Measurements from ENCODE around the gene ZNF398.
"Not testable (repeated sequence)": the region's sequence is repeated elsewhere in the genome, so short reads cannot be mapped to it uniquely, and the experiment has no call there.

The ZNF398 gene

GRCh38 chr7:149140831-149141230, 6.4 kb upstream of the ZNF398 start:
- no peaks in the 10 kb centered on the region for H3K27me3 Mint-ChIP-seq
- H3K9me3 Mint-ChIP-seq = no peaks in the 10 kb centered on the region
- no peaks in the 10 kb centered on the region for H3K36me3 Mint-ChIP-seq
- H3K27ac Mint-ChIP-seq = no peak overlapping the region
- ATAC-seq = no peak
- peaks cover 8% of the 10 kb centered on the region for H3K4me1 Mint-ChIP-seq
- H3K4me3 Mint-ChIP-seq = no peak overlapping the region

GRCh38 chr7:149141893-149142292, 5.4 kb upstream of the ZNF398 start:
- Mint-ChIP-seq H3K9me3 (no peaks in the 10 kb centered on the region), H3K4me3 (no peak overlapping the region), H3K27me3 (no peaks in the 10 kb centered on the region), H3K4me1 (peaks cover 13% of the 10 kb centered on the region), H3K27ac (no peak overlapping the region), H3K36me3 (no peaks in the 10 kb centered on the region)
- no peak for ATAC-seq

GRCh38 chr7:149144436-149144922, 2.8 kb upstream of the ZNF398 start:
- not testable (repeated sequence) for H3K27ac Mint-ChIP-seq, H3K9me3 Mint-ChIP-seq, H3K27me3 Mint-ChIP-seq, H3K4me3 Mint-ChIP-seq, H3K36me3 Mint-ChIP-seq, ATAC-seq
- H3K4me1 Mint-ChIP-seq = peaks cover 23% of the 10 kb centered on the region

- Mint-ChIP-seq H3K4me3 (peak overlapping the region; percentile 86), H3K9me3 (no peaks in the 10 kb centered on the region), H3K27ac (peak overlapping the region; percentile 83), H3K27me3 (no peaks in the 10 kb centered on the region), H3K4me1 (peaks cover 23% of the 10 kb centered on the region), H3K36me3 (peaks cover 6% of the 10 kb centered on the region)
- ATAC-seq = no peak
These were observed 2.0 kb upstream of the ZNF398 start for GRCh38 chr7:149145031-149145845.

GRCh38 chr7:149147752-149148653, 750 bp downstream of the ZNF398 start:
- H3K27me3 Mint-ChIP-seq = no peaks in the 10 kb centered on the region
- H3K4me1 Mint-ChIP-seq = peaks cover 31% of the 10 kb centered on the region
- no peaks in the 10 kb centered on the region for H3K9me3 Mint-ChIP-seq
- peaks cover 12% of the 10 kb centered on the region for H3K36me3 Mint-ChIP-seq
- peak overlapping the region; percentile 83 for H3K27ac Mint-ChIP-seq
- peak overlapping the region; percentile 86 for H3K4me3 Mint-ChIP-seq
- peak; percentile 57 for ATAC-seq

- no peaks in the 10 kb centered on the region for H3K9me3 Mint-ChIP-seq
- H3K27ac Mint-ChIP-seq = no peak overlapping the region
- no peaks in the 10 kb centered on the region for H3K27me3 Mint-ChIP-seq
- H3K4me3 Mint-ChIP-seq = no peak overlapping the region
- H3K4me1 Mint-ChIP-seq = peaks cover 31% of the 10 kb centered on the region
- no peak for ATAC-seq
- peaks cover 30% of the 10 kb centered on the region for H3K36me3 Mint-ChIP-seq
These were observed 3.7 kb downstream of the ZNF398 start for GRCh38 chr7:149150981-149151380.

- H3K4me3 Mint-ChIP-seq = no peak overlapping the region
- peaks cover 36% of the 10 kb centered on the region for H3K4me1 Mint-ChIP-seq
- no peaks in the 10 kb centered on the region for H3K9me3 Mint-ChIP-seq
- H3K27me3 Mint-ChIP-seq = no peaks in the 10 kb centered on the region
- no peak overlapping the region for H3K27ac Mint-ChIP-seq
- H3K36me3 Mint-ChIP-seq = peaks cover 52% of the 10 kb centered on the region
- ATAC-seq = no peak
These were observed 6.1 kb downstream of the ZNF398 start for GRCh38 chr7:149153346-149153745.

GRCh38 chr7:149154056-149154455, 6.8 kb downstream of the ZNF398 start:
- Mint-ChIP-seq H3K4me3 (no peak overlapping the region), H3K36me3 (peaks cover 54% of the 10 kb centered on the region), H3K9me3 (no peaks in the 10 kb centered on the region), H3K4me1 (peaks cover 31% of the 10 kb centered on the region), H3K27me3 (no peaks in the 10 kb centered on the region), H3K27ac (no peak overlapping the region)
- ATAC-seq = no peak

- Mint-ChIP-seq H3K4me3 (no peak overlapping the region), H3K36me3 (peaks cover 51% of the 10 kb centered on the region), H3K27ac (no peak overlapping the region), H3K4me1 (peaks cover 27% of the 10 kb centered on the region), H3K27me3 (no peaks in the 10 kb centered on the region), H3K9me3 (no peaks in the 10 kb centered on the region)
- ATAC-seq = no peak
These were observed 9.6 kb downstream of the ZNF398 start for GRCh38 chr7:149156898-149157297.

GRCh38 chr7:149161241-149161848, 14.1 kb downstream of the ZNF398 start:
- Mint-ChIP-seq H3K4me3 (no peak overlapping the region), H3K36me3 (peaks cover 46% of the 10 kb centered on the region), H3K9me3 (no peaks in the 10 kb centered on the region), H3K4me1 (peaks cover 18% of the 10 kb centered on the region), H3K27me3 (no peaks in the 10 kb centered on the region), H3K27ac (peak overlapping the region; percentile 49)
- no peak for ATAC-seq

GRCh38 chr7:149166142-149166541, 18.9 kb downstream of the ZNF398 start:
- Mint-ChIP-seq H3K4me1 (peaks cover 4% of the 10 kb centered on the region), H3K36me3 (peaks cover 38% of the 10 kb centered on the region), H3K27me3 (no peaks in the 10 kb centered on the region)

GRCh38 chr7:149166630-149167352, 19.5 kb downstream of the ZNF398 start:
- H3K27ac Mint-ChIP-seq = no peak overlapping the region
- no peak for ATAC-seq
- H3K9me3 Mint-ChIP-seq = no peaks in the 10 kb centered on the region
- peaks cover 32% of the 10 kb centered on the region for H3K36me3 Mint-ChIP-seq
- no peaks in the 10 kb centered on the region for H3K27me3 Mint-ChIP-seq
- H3K4me1 Mint-ChIP-seq = no peaks in the 10 kb centered on the region
- no peak overlapping the region for H3K4me3 Mint-ChIP-seq

More at GRCh38 chr7:149166142-149166541, 18.9 kb downstream of the ZNF398 start:
- H3K4me3 Mint-ChIP-seq = no peak overlapping the region
- no peak for ATAC-seq
- H3K9me3 Mint-ChIP-seq = no peaks in the 10 kb centered on the region
- no peak overlapping the region for H3K27ac Mint-ChIP-seq

GRCh38 chr7:149171892-149172533, 24.8 kb downstream of the ZNF398 start:
- no peaks in the 10 kb centered on the region for H3K4me1 Mint-ChIP-seq
- no peaks in the 10 kb centered on the region for H3K27me3 Mint-ChIP-seq
- no peak overlapping the region for H3K27ac Mint-ChIP-seq
- ATAC-seq = no peak
- peaks cover 20% of the 10 kb centered on the region for H3K36me3 Mint-ChIP-seq
- no peaks in the 10 kb centered on the region for H3K9me3 Mint-ChIP-seq
- H3K4me3 Mint-ChIP-seq = no peak overlapping the region

- no peaks in the 10 kb centered on the region for H3K9me3 Mint-ChIP-seq
- no peak overlapping the region for H3K27ac Mint-ChIP-seq
- no peaks in the 10 kb centered on the region for H3K27me3 Mint-ChIP-seq
- H3K4me3 Mint-ChIP-seq = no peak overlapping the region
- no peaks in the 10 kb centered on the region for H3K4me1 Mint-ChIP-seq
- H3K36me3 Mint-ChIP-seq = peaks cover 26% of the 10 kb centered on the region
- ATAC-seq = no peak
These were observed 25.3 kb downstream of the ZNF398 start for GRCh38 chr7:149172534-149172920.
